SK-MEL-5 (cell line): ENCODE data around the gene ARID5A. TPM values are rescaled to one million over a fixed set of nuclear protein-coding genes. Genes with fewer than 3 reads are reported as not detected.

Experiments used
- DNase-seq: peaks from one replicate; pipeline ENCODE4 v3.0.0-alpha.2; 2016; ENCODE audit warnings: low read depth, low spot score
- in situ Hi-C: cut with HindIII; loops from 2 replicates; pipeline ENCODE4 v1.10.0; 2016; ENCODE audit warnings: low sequenced_read_pairs, high pct_unique_total_duplicates, low pct_unique_long_range_greater_than_20kb
- total RNA-seq: library from RNA; depleted of rRNA; stranded (reverse); fragments of >200 nt; shearing (Covaris generic); gene quantifications from 2 replicates; pipeline ENCODE4 v1.2.3, GENCODE V29; 2014

Gene ARID5A
- total RNA-seq, 1 experiment from 2014 or later: 3.6 TPM

DNA sequence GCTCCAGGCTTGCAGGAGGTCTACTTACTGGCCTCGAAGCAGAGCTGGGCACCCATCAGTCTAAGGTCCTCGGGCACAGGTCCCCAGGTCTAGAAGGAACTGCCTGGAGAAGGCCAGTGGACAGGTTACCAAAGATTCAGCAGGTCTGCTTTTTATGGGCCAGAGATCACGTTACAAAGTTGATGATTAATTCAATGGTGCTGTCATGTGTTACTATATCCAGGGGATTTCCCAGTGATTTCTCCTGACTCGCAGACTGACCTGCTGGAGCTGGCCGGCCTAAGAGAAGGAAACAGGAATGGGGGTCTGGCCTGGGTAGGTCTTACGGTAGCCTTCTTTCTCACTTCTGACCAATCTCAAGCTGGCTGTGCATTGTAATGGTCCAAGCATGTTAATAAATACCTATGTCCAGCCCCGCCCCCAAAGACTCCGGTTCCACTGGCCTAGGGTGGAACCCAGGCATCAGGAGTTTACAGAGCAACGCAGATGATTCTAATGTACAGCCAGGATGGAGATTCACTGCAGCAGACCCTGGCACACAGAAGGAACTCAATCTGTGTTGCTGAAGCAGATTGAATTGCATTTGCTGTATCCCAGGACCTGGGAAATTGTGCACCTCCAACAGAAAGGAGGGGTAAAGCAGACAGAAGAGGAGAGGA lies 31.2 kb upstream of the ARID5A start, which contains the start of gene NEURL3:
TSS of gene NEURL3 (minus strand) at position 127 of the 659 bp plus-strand sequence. CDS start at position 56, 71 bp downstream.
- peak; percentile 18 for DNase-seq
- in situ Hi-C loops: no loop called here

DNA sequence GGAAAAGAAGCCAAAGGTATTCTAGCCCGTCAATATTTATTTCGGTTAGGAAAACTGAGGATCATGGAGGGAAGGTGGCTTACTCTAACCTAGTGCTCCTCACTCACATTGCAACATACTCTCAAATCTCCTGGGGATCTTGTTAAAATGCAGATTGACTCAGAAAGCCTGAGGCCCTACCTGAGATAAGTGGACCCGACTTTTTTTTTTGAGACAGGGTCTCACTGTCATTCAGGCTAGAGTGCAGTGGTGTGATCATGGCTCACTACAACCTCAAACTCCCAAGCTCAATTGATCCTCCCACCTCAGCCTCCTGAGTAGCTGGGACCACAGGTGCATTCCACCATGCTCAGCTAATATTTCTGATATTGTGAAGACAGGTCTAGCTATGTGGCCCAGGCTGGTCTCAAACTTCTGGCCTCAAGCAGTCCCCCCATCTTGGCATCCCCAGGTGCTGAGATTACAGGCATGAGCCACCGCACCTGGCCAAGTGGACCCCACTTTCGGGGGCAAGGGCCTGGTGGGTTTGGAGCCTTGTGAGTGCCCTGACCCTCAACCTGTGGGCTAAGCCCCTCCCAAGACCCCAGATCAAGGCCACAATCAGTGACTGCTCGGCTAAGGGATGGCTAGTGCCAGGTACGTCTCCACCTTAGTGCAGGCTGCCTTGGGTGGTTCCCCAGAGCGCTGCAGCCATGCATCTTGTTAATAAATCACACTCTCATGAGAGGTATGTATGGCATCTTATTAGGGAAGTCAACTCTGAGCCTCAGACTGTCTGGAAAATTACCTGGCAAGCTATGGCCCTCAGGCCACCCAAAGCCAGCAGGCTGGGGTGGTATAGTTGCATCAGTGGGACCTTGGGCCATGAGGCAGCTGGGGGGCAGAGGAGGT lies 30.3 kb upstream of the ARID5A start:
- DNase-seq: no peak
- in situ Hi-C loops: no loop called here

DNA sequence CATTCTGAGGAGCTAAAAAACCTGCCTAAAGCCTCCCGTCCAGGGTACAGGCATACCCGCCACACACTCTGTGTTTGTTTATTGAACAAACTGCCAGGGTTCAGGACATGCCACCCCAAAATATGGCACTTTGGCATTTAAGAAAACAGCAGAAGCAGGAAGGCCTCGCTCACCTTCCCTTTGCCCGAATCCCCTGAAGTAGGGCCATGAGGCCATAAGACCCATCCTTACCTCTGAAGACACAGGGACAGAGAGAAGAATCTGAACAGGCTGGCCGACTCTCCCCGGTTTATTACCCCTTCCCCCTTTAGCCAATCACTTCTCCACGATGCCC lies 29.7 kb upstream of the ARID5A start:
- DNase-seq: no peak
- in situ Hi-C loops: no loop called here

DNA sequence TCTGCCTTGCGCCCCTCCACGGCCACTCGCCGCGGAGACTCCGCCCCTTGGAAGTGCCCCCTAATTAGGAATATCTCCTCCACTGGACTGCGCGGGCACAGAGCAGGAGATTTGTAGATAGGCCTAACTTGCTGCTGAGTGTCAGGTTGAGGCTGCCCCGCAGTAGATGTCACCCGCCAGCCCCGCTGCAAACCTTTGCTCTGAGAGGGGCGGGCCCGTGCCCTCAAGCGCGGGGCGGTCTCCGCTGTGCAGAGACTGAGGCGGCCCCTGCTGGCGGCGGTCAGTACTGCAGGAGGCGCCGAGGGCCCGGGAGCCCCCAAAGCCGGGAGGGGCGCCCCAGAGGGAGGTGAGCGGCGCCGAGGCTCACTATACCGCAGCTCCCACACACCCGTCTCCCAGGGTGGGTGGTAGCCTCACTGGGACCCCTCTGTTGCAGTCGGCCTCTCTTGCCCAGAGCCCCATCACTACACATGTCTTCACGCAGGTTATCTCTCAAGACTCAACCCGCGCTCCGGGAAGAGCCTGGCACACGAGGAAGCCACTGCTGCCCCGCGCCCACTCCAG lies 28.5 kb upstream of the ARID5A start:
- in situ Hi-C loops: no loop called here
- peak; percentile 60 for DNase-seq

DNA sequence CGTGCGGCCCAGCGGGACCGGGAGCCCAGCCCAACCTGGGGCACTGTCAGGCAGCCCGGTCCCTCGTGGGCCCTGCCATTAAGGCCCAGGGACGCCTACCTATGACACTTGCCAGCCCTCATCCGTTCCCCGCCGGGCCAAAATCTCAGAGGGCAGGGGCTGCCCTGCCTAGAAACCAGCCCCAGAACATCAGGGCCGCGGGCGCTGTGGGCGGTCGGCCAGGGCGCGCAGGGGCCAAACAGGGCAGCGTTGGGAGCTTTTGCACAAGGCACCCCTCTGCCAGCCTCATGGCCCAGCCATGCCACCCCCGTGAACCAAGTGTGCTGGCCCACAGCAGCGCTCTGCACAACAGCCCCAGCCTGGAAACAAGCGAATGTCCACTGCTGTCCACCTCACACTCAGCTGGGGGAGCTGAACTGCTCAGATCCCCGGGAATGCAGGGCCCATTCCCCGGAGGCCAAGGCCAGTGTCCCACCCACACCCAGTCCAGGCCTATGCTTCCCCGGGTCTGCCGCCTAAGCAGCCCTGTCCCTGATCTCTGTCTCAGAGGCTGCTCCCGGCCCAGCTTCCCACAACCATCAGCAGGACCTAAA lies 27.9 kb upstream of the ARID5A start:
- DNase-seq: no peak
- in situ Hi-C loops: no loop called here

DNA sequence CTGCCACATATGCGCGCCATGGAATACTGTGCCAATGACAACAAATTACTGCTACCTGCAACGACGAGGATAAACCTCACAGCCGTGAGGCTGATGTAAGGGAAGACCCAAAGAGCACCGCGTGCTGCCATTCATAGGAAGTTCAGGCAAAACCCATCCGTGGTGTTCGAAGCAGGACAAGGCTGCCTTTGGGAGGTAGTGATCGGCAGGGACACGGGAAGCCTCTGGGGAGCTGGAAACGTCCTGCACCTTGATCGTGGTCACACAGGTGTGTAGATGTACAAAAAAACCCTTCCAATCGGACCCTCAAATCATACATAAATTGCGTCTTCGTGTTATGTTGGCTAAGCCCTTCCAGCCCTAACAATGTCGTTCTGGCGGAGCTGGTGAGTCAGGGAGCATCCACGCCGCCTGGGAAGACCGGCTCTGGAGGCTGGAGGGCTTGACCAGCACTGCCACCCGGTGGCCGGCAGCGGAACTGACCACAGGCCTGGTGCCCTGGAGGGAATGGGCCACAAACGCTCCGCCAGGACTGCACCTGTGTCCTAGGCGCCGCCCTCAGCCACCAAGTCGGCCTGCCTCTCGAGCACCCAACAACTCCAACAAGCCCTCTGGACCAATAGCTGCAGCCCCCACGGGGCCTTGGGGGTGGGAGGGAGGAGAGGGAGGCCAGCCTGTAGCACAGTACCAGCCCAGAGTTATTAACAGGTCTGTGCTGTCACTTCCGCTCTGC lies 27.3 kb upstream of the ARID5A start:
- in situ Hi-C loops: no loop called here

DNA sequence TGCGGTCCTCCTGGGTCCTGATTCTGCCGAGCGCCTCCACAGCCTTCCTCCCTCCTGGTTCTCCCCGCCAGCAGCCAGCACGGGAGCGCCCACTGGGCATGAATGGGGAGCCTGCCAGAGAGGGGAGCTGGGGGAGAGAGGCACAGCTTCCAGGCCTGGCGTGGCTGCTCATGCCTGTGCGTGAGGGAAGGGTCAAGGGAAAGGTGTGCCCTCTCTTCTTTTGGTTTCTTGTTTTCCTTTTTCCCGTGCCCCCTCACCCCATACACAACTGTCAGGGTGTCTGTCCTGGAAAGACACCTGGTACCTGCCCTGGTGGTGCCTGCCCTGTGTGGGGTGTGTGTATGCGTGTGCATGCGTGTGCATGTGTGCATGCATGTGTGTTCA lies 26.7 kb upstream of the ARID5A start:
- in situ Hi-C loops: no loop called here
- DNase-seq: no peak

More for the DNA sequence above, 27.3 kb upstream of the ARID5A start:
- DNase-seq: peak; percentile 79

DNA sequence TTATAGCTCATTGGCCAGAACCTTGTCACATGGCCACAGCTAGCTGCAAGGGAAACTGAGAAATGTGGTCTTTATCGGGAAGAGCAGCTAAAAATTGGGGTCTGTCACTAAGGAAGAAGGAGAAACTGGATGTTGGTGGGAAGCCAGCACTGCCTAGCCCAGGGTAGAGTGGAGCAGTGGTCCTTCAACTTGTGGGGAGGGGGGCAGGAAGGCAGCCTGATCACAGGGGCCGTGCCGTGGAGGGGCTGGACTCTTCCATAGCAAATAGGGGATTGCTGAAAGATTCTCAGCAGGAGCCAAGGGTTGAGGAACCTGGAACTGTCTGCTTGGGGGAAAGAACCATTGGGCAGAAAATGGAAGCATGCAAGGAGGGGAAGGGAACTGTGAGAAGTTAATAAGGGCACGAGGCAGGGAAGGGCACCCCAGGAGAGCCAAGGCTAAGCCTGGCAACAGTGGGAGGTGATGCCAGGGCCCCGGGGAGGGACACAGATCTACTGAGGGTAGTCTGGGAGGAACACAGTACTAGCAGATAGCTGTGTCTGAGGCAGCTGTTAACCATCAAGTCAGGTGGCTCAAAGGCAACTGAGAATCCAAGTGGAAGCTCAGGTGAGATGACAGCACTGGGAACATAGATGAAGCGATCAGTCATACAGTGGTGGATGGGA lies 25.5 kb upstream of the ARID5A start:
- DNase-seq: no peak

DNA sequence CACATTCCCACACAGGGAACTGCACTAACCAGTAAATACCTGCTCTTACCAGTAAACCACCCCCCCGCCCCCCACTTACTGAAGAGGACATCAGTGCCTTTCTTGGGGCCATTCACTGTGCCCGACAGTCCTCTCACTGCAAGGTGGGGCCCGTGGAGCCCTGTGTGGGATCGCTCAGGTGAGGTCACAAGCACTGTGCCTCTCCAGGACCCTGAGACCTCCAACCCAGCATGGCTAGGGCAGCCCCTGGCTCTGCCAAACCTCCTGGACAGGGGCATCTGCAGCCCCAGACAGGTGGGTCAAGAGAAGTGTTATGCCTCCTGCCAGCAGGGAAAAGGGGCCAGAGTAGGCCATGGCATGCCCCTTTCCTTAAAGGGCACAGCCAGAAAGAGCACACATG lies 24.7 kb upstream of the ARID5A start:
- in situ Hi-C loops: no loop called here
- no peak for DNase-seq

More for the DNA sequence above, 25.5 kb upstream of the ARID5A start:
- in situ Hi-C loops: no loop called here

DNA sequence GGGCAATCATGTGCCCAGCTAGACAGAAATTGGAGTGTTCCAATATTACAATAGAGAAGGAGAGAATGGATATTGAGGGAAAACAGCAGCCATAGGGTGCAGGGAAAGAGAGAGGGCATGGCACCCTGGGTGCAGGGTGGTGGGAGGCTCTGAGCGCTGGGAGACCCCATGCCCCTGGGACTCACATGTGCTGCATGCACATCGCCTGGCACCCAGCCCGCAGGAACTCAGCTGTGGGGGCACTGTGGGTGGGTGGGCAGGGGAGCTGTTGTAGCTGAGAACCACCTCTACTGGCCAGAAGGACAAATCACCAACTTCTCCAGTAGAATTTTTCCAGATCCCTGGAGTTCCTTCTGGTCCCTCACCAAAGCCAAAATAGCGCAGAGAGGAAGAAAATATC lies 24.2 kb upstream of the ARID5A start:
- DNase-seq: no peak
- in situ Hi-C loops: no loop called here

DNA sequence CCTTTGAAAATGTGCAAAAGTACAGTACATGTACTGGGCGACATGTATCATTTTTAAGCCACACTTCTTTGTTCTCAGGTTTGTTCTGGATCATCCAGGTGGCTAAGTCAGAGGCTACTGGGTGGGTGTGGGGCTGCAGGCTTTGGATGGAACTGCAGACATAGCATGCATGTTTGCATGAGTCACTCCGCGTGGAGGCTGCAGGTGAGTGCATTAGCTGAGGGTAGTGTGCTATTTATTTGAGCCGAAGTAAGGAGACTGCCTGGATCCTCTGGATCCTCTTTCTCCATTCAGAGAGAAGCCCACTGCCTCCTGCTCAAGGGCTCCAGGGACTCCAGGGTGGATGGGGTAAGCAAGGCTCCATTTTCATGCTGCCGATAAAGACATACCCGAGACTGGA lies 22.0 kb upstream of the ARID5A start:
- in situ Hi-C loops: no loop called here
- DNase-seq: no peak

DNA sequence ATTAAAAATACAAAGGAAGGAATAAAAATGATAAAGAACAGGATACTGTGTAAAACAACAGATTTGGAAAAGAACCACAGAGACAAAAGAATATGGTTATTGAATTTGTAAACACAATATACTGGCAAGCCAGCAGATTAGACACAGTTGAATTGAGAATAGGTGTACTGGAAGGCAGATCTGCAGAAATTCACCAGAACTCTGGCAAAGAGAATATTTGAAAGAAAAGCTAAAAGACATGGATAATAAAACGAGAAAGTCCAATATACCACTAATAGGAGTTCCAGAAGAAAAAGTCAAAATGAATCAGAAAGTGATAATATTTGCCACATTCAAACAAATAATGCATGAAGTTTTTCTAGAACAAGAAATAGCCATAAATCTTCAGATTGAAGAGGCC lies 19.5 kb upstream of the ARID5A start:
- DNase-seq: no peak
- in situ Hi-C loops: no loop called here

DNA sequence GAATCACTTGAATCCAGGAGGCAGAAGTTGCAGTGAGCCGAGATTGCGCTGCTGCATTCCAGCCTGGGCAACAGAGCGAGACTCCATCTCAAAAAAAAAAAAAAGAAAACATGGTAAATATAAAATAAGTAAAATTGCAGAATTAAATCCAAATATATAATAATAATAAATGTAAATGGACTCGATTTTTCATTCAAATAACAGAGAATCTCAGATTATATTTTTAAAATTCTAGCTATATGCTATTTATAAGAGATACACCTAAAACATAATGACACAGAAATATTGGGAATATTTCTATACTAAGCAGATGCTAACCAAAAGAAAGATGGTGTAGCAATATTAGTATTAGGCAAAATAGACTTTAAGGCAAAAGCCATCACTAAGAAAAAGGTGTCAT lies 16.3 kb upstream of the ARID5A start:
- in situ Hi-C loops: no loop called here
- DNase-seq: no peak

DNA sequence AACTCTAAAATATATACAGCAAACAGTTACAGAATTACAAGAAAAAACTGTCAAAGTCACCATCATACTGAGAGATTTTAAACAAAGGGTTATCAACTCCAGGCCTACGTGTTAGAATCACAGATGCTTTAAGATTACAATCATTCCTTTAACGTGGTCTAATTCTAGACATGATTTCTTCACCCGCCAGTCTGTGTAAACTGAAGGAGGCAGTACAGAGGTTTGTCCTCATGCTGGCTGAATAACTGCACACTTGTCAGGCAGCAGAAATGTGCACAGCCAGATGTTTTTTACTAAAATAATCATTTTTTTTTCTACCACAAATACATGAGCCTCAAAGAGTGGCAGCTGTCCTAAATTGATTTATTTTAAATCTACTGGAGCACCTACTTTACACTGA lies 15.9 kb upstream of the ARID5A start:
- DNase-seq: no peak
- in situ Hi-C loops: no loop called here

DNA sequence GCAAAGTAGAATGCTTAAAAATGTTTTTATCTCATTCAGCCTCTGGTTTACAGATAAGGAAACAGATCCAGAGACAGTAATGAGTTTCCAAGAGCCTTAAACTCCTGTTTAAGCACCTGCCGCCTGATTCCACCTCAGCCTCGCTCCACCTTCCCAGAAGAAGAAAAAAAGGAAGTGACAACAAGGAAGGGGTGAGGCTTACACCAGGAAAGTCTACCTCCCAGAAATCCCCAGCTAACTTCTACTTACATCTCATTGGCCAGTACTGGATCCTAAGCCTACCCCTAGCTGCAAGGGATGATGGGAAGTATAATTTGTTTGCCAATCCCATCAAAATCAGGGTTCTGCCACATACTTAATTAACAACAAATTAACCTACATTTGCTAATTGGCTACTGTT lies 15.3 kb upstream of the ARID5A start:
- no peak for DNase-seq
- in situ Hi-C loops: no loop called here

DNA sequence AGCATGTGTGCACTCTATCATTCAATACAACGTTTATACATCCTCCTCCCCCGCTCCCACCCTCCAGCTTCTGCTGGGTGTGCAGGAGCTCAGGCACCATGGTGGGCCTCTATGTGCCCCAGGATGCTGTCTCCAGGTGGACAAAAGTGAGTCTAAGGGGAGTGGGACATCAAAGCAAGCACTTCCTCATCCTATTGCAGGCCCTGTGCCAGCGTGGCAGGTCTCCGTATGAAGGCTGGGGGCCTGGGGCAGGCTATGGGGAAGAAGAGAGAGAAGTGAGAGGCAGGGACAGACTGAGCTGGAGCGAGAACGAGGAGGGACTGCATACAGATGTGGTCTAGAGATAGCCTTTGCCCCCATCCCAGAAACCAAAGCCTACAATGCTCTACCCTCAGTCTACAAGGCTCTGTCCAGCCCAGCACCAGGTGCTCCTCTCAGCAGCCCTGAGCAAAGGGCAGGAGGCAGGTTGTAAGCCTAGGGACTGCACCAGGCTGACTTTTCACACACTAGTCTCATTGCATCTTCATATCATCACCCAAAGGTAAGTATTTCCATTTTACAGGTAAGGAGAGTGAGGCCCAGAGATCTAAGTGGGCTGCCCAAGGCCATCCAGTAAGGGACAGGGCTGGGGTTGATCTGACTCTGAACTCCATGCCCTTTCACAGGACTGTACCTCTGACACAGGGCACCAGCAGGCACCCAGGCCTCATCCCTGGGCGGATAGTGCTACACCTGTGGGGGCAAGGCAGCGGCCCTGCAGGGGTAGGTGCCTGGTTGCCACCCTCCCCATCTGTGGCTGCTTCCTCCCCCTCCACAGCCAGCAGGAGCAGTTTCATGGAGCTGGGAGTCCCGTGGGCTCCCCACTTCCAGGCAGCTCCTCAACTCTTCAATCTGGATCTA lies 14.0 kb upstream of the ARID5A start:
- no peak for DNase-seq
- in situ Hi-C loops: no loop called here
